Measurements from ENCODE around the gene CMA1. TPM values are rescaled to one million over a fixed set of nuclear protein-coding genes. Genes with fewer than 3 reads are reported as not detected.

CMA1 gene
- polyA plus RNA-seq, 1 donor (not counting 4 experiments of a cell fraction or from before 2014, with no cell fraction given) = not detected

GRCh38 chr14:24459331-24459730 is 48.7 kb downstream of the CMA1 start:
- dilution Hi-C loops (cut with MboI; ENCODE audit: extremely low pct_ligation_motif_present, low sequenced_read_pairs) = no loop called here
- DNase-seq (ENCODE audit: low read depth, low spot score) (no peak), FAIRE-seq (no peak)
- TF ChIP-seq CTCF (optimal IDR thresholded peaks at IDR 0.05 in 1 of 3, IDR thresholded peaks at IDR 0.05 in 1 of 3, conservative IDR thresholded peaks at IDR 0.05 in 1 of 3; ENCODE audit: extremely low read depth in 1 of 3, insufficient read depth in 2 of 3, low read length in 3 of 3) = no peak
- TF ChIP-seq EZH2 (IDR thresholded peaks at IDR 0.05; ENCODE audit: low read length) = no peak
- no peak overlapping the region for H3K27ac ChIP-seq (ENCODE audit: control insufficient read depth, insufficient read depth, low read length)
- no peaks in the 10 kb centered on the region for H4K20me1 ChIP-seq (ENCODE audit: control insufficient read depth, extremely low read depth, insufficient read depth, low read length)
- H3K9me3 ChIP-seq (ENCODE audit: control insufficient read depth, low read depth, low read length) = no peaks in the 10 kb centered on the region
- H3K9me1 ChIP-seq (ENCODE audit: control insufficient read depth, extremely low read depth, insufficient read depth, low read length) = no peaks in the 10 kb centered on the region
- no peaks in the 10 kb centered on the region for H3K4me1 ChIP-seq (ENCODE audit: control insufficient read depth, extremely low read depth, insufficient read depth, low read length)
- no peak overlapping the region for H2AFZ ChIP-seq (ENCODE audit: control insufficient read depth, low read length)
- no peaks in the 10 kb centered on the region for H3K36me3 ChIP-seq (ENCODE audit: control insufficient read depth in 2 of 2, extremely low read depth in 1 of 2, insufficient read depth in 2 of 2, low read length in 2 of 2)
- no peak overlapping the region for H3K4me3 ChIP-seq (ENCODE audit: control insufficient read depth in 2 of 3, extremely low read depth in 1 of 3, insufficient read depth in 2 of 3, low read depth in 1 of 3, low read length in 3 of 3)
- no peak overlapping the region for H3K4me2 ChIP-seq (ENCODE audit: control insufficient read depth, extremely low read depth, insufficient read depth, low read depth, low read length)
- no peaks in the 10 kb centered on the region for H3K27me3 ChIP-seq (ENCODE audit: control insufficient read depth, extremely low read depth, insufficient read depth, low read length)
- no peaks in the 10 kb centered on the region for H3K79me2 ChIP-seq (ENCODE audit: control insufficient read depth, insufficient read depth, low read length)
- no peak overlapping the region for H3K9ac ChIP-seq (ENCODE audit: control insufficient read depth, extremely low read depth, insufficient read depth, low read length)

- TF ChIP-seq CTCF (optimal IDR thresholded peaks at IDR 0.05 in 1 of 3, IDR thresholded peaks at IDR 0.05 in 1 of 3, conservative IDR thresholded peaks at IDR 0.05 in 1 of 3; ENCODE audit: extremely low read depth in 1 of 3, insufficient read depth in 2 of 3, low read length in 3 of 3) (no peak), EZH2 (IDR thresholded peaks at IDR 0.05; ENCODE audit: low read length) (no peak)
- Histone ChIP-seq H3K9ac (ENCODE audit: control insufficient read depth, extremely low read depth, insufficient read depth, low read length) (no peak overlapping the region), H3K4me2 (ENCODE audit: control insufficient read depth, extremely low read depth, insufficient read depth, low read depth, low read length) (no peak overlapping the region), H2AFZ (ENCODE audit: control insufficient read depth, low read length) (no peak overlapping the region), H3K79me2 (ENCODE audit: control insufficient read depth, insufficient read depth, low read length) (no peaks in the 10 kb centered on the region), H3K36me3 (ENCODE audit: control insufficient read depth in 2 of 2, extremely low read depth in 1 of 2, insufficient read depth in 2 of 2, low read length in 2 of 2) (no peaks in the 10 kb centered on the region), H3K9me1 (ENCODE audit: control insufficient read depth, extremely low read depth, insufficient read depth, low read length) (no peaks in the 10 kb centered on the region), H3K4me1 (ENCODE audit: control insufficient read depth, extremely low read depth, insufficient read depth, low read length) (no peaks in the 10 kb centered on the region), H3K9me3 (ENCODE audit: control insufficient read depth, low read depth, low read length) (no peaks in the 10 kb centered on the region), H3K27ac (ENCODE audit: control insufficient read depth, insufficient read depth, low read length) (no peak overlapping the region), H3K27me3 (ENCODE audit: control insufficient read depth, extremely low read depth, insufficient read depth, low read length) (no peaks in the 10 kb centered on the region), H3K4me3 (ENCODE audit: control insufficient read depth in 2 of 3, extremely low read depth in 1 of 3, insufficient read depth in 2 of 3, low read depth in 1 of 3, low read length in 3 of 3) (no peak overlapping the region), H4K20me1 (ENCODE audit: control insufficient read depth, extremely low read depth, insufficient read depth, low read length) (no peaks in the 10 kb centered on the region)
- FAIRE-seq (no peak), DNase-seq (ENCODE audit: low read depth, low spot score) (no peak)
- dilution Hi-C loops (cut with MboI; ENCODE audit: extremely low pct_ligation_motif_present, low sequenced_read_pairs) = no loop called here
Measured at GRCh38 chr14:24458736-24459135, 49.3 kb downstream of the CMA1 start.

Measured in keratinocyte (primary cell).